Activated T-helper 17 cell treated with anti-CD3 and anti-CD28 coated beads, Interleukin-2, amount 50 U/mL, for 72 hours (primary cell): Measurements from ENCODE around the gene ATP1A2. TPM values are rescaled to one million over a fixed set of nuclear protein-coding genes. Genes with fewer than 3 reads are reported as not detected.
"Not testable (repeated sequence)": the region's sequence is repeated elsewhere in the genome, so short reads cannot be mapped to it uniquely, and the experiment has no call there.

Experiments
- ATAC-seq: fragments of 150-1000 bp; cut with Tn5 transposase; replicated peaks from 2 replicates; pipeline ENCODE4 v1.10.0; 2021; ENCODE audit warnings: mild to moderate bottlenecking, moderate library complexity
- H3K27ac Mint-ChIP-seq: one replicate; pipeline ENCODE4 v1.8.0; 2022; ENCODE audit warnings: mixed read lengths
- H3K27me3 Mint-ChIP-seq: one replicate; pipeline ENCODE4 v1.8.0; 2022; ENCODE audit warnings: mixed read lengths
- H3K36me3 Mint-ChIP-seq: one replicate; pipeline ENCODE4 v1.8.0; 2022; ENCODE audit warnings: low read depth, mild to moderate bottlenecking, mixed read lengths
- H3K4me1 Mint-ChIP-seq: one replicate; pipeline ENCODE4 v1.8.0; 2022; ENCODE audit warnings: mixed read lengths
- H3K4me3 Mint-ChIP-seq: one replicate; pipeline ENCODE4 v1.8.0; 2022; ENCODE audit warnings: mild to moderate bottlenecking, mixed read lengths
- H3K9me3 Mint-ChIP-seq: one replicate; pipeline ENCODE4 v1.8.0; 2022; ENCODE audit warnings: mixed read lengths
- total RNA-seq, 2 donors: library from RNA; stranded (reverse); gene quantifications; one replicate each; pipeline ENCODE4 v1.2.3, GENCODE V29; 2022

ATP1A2 gene
- total RNA-seq, 2 donors from 2014 or later, result not detected

DNA sequence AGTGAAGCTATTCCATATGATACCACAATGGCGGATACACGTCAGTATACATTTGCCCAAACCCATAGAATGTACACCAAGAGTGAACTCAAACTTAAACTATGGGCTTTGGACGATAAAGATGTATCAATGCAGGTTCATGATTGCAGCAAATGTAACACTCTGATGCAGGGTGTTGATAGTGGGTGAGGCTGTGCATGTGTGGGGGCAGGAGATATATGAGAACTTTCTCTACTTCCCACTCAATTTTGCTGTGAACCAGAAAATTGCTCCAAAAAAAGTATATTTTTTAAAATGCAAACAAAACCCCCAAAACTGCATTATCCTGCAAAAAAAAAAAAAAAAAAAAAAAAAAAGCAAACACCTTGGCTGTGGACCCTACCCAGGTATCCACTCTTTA lies 3.4 kb downstream of the ATP1A2 start:
- Mint-ChIP-seq H3K36me3 (no peaks in the 10 kb centered on the region), H3K27ac (no peak overlapping the region), H3K27me3 (peaks cover 26% of the 10 kb centered on the region), H3K4me3 (no peak overlapping the region), H3K4me1 (no peaks in the 10 kb centered on the region), H3K9me3 (no peaks in the 10 kb centered on the region)
- no peak for ATAC-seq

DNA sequence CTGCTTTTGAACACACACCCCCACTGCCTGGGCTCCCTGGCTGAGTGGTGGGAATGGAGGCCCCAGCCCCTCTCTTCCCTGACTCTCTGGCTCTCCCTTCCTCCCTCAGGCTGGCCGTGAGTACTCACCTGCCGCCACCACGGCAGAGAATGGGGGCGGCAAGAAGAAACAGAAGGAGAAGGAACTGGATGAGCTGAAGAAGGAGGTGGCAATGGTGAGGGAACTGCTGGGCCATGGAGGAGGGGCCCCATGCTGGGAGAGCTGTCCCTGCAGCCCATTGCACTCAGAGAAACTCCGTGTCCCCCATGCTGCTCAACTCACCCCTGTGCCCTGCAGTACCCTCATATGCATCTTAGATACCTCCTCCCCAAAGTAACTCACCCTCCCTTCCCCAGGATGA lies 5.2 kb downstream of the ATP1A2 start:
- Mint-ChIP-seq H3K36me3 (no peaks in the 10 kb centered on the region), H3K4me3 (no peak overlapping the region), H3K27ac (no peak overlapping the region), H3K27me3 (peaks cover 19% of the 10 kb centered on the region), H3K9me3 (no peaks in the 10 kb centered on the region), H3K4me1 (no peaks in the 10 kb centered on the region)
- ATAC-seq, result no peak

DNA sequence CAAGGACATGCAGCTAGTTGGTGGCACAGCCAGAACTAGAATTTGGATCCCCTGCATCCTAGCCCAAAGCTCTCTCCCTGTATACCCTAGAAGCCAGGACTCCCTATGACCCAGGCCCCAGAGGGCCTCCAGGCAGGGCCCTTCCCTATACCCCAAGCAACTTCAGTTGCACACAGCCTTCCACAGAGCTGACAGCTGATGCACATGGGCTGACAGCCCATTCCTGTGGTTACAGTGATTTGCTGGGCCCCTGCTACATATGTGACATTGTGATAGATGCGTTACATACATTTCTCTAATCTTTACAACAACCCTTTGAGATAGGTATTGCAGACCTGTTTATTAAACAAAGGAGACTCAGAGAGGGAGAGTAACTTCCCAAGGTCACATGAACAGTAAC lies 5.8 kb downstream of the ATP1A2 start:
- Mint-ChIP-seq H3K27me3 (peaks cover 13% of the 10 kb centered on the region), H3K27ac (no peak overlapping the region), H3K36me3 (no peaks in the 10 kb centered on the region), H3K9me3 (no peaks in the 10 kb centered on the region), H3K4me1 (no peaks in the 10 kb centered on the region), H3K4me3 (no peak overlapping the region)
- no peak for ATAC-seq

DNA sequence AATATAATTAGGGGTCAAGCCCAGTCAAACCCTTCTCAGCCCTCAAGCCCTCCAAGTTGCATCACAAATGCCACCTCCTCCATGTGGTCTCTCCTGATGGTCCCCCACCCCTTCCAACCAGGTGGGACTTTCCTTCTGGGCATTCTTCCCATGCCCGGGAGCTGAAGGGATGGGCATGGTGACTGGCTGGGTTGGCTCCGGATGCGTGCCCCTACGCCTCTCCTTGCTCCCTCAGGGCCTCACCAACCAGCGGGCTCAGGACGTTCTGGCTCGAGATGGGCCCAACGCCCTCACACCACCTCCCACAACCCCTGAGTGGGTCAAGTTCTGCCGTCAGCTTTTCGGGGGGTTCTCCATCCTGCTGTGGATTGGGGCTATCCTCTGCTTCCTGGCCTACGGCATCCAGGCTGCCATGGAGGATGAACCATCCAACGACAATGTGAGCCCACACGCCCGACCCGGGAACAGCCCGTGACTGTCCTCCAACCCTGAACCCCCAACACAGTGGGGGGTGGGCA lies 7.5 kb downstream of the ATP1A2 start:
- ATAC-seq, result no peak
- Mint-ChIP-seq H3K9me3 (no peaks in the 10 kb centered on the region), H3K27me3 (peaks cover 8% of the 10 kb centered on the region), H3K4me3 (no peak overlapping the region), H3K4me1 (no peaks in the 10 kb centered on the region), H3K36me3 (no peaks in the 10 kb centered on the region), H3K27ac (no peak overlapping the region)

DNA sequence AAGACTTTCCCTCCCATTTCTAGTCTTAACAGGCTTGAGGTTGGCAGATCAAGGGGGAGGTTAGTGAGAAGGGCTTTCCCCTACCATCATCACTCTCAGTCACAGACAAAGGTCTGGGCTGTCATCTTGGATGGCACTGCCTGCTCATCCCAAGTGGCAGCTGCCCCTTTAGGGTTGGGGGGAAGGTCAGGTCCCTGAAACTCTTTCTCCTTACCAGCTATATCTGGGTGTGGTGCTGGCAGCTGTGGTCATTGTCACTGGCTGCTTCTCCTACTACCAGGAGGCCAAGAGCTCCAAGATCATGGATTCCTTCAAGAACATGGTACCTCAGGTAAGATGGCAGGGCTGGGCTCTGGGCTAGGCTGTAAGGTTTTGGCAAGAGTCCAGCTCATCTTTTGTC lies 8.2 kb downstream of the ATP1A2 start:
- no peak overlapping the region for H3K4me3 Mint-ChIP-seq
- H3K27me3 Mint-ChIP-seq, result peaks cover 7% of the 10 kb centered on the region
- no peak for ATAC-seq
- H3K4me1 Mint-ChIP-seq, result no peaks in the 10 kb centered on the region
- H3K27ac Mint-ChIP-seq, result no peak overlapping the region
- H3K9me3 Mint-ChIP-seq, result no peaks in the 10 kb centered on the region
- H3K36me3 Mint-ChIP-seq, result no peaks in the 10 kb centered on the region

DNA sequence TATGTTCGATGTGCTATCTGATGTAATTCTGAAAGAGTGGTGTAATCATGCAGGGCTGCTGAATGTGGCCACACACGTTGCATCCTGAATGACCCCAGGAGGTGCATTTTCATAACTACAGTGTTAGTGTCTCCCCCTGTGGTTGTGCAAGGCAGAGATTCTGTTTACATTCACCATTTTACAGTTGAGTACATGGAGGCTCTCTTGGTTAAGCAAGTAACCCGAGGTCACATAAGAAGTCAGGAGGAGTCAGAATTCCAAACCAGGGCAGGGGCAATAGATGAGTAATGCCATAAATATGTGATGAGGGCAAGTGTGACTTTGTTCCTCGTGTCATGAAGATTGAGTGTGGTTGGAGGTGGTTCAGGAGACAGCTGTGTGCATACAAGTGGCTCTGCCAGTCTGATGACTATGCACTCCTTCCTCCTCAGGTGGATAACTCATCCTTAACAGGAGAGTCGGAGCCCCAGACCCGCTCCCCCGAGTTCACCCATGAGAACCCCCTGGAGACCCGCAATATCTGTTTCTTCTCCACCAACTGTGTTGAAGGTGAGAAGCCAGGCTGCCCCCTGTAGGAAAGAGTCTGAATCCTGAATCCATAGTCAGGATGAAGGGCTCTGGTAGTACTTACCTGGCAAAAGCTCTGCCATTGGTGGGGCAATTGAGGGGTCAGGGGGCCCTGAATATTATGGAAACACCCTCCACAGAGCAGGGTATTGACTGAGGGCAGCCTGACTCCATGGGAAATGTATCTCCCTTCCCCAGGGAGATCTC lies 9.3 kb downstream of the ATP1A2 start:
- Mint-ChIP-seq H3K27me3 (peaks cover 14% of the 10 kb centered on the region), H3K4me3 (no peak overlapping the region), H3K9me3 (no peaks in the 10 kb centered on the region), H3K27ac (no peak overlapping the region), H3K4me1 (no peaks in the 10 kb centered on the region), H3K36me3 (no peaks in the 10 kb centered on the region)
- no peak for ATAC-seq

DNA sequence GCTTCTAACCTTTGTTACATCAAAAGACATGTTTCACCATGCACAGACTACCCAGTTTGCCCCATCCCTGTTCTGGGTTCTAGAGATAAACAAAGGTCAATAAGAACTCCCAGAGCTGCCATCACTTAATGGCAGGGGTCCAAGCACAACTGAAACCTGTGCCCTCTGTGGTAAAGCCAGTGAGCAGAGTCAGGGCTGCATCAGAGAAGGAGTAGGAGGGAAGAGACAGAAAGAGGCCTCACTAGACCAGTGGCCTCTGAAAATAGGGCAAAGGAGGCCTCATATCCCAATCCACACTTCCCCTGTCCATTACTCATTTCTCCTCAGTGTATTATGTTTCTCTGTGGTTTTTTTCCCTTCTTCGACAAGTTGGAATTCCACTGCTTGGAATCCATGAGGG lies 10.2 kb downstream of the ATP1A2 start:
- no peak overlapping the region for H3K27ac Mint-ChIP-seq

DNA sequence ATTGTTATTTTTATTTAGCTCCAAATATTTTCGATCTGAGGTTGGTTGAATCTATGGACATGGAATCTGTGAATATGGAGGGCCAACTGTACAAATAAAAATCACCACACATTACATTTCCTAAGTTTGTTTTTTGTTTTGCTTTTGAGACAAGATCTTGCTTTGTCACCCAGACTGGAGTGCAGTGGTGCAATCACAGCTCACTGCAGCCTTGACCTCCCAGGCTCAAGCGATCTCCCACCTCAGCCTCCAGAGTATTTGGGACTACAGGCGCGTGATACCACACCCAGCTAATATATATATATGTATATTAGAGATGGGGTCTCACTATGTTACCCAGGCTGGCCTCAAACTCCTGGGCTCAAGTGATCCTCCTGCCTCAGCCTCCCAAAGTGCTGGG lies 10.8 kb downstream of the ATP1A2 start:
- ATAC-seq, H3K36me3 Mint-ChIP-seq, H3K27ac Mint-ChIP-seq, H3K4me3 Mint-ChIP-seq, H3K9me3 Mint-ChIP-seq, H3K4me1 Mint-ChIP-seq: not testable (repeated sequence)
- peaks cover 11% of the 10 kb centered on the region for H3K27me3 Mint-ChIP-seq

More for the DNA sequence above, 10.2 kb downstream of the ATP1A2 start:
- H3K36me3 Mint-ChIP-seq, result no peaks in the 10 kb centered on the region
- no peaks in the 10 kb centered on the region for H3K9me3 Mint-ChIP-seq
- no peaks in the 10 kb centered on the region for H3K4me1 Mint-ChIP-seq
- H3K27me3 Mint-ChIP-seq, result peaks cover 11% of the 10 kb centered on the region
- ATAC-seq, result no peak
- H3K4me3 Mint-ChIP-seq, result no peak overlapping the region

DNA sequence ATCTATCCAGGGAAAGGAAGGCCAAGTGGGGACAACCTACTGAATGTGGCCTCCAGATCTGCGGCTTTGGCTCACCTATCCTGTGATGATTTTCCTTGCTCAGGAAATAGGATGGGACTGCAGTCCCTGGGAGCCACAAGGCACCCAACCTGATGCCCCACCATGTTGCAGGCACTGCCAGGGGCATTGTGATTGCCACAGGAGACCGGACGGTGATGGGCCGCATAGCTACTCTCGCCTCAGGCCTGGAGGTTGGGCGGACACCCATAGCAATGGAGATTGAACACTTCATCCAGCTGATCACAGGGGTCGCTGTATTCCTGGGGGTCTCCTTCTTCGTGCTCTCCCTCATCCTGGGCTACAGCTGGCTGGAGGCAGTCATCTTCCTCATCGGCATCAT lies 11.8 kb downstream of the ATP1A2 start:
- H3K4me3 Mint-ChIP-seq, result no peak overlapping the region
- ATAC-seq, result no peak
- no peak overlapping the region for H3K27ac Mint-ChIP-seq
- no peaks in the 10 kb centered on the region for H3K4me1 Mint-ChIP-seq
- no peaks in the 10 kb centered on the region for H3K36me3 Mint-ChIP-seq
- peaks cover 17% of the 10 kb centered on the region for H3K27me3 Mint-ChIP-seq
- H3K9me3 Mint-ChIP-seq, result no peaks in the 10 kb centered on the region

DNA sequence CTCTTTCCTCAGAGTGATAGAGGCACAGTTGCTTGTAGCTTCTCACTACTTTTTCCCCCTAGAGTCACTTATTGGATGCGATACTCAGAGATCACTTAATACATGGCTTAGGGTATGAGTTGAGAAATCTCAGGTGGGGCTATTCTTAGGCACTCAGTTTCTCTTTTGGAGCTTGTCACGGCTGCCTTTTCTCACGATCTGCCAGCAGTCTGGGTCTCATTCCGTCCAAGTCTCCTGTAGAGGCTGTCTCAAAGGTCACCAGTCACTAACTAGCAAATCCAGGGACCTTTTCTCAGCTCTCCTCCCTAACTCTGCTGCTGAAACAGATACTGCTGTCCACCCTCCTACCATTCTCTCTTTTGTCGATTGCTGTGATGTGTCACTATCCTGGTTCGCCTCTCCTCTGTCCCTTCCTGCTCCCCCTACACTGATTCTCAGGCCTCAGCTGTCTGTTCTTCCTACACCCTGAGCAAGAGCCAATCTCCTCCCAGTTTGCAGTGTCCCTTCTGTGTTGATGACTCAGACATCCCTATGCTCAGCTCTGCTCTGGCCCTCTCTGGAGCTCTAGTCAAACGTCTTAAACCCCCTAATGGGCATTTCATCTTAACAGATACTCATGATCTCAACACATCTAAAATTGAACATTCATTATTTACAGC lies 12.4 kb downstream of the ATP1A2 start:
- Mint-ChIP-seq H3K27ac (no peak overlapping the region), H3K9me3 (no peaks in the 10 kb centered on the region), H3K4me1 (no peaks in the 10 kb centered on the region), H3K36me3 (no peaks in the 10 kb centered on the region), H3K27me3 (peaks cover 22% of the 10 kb centered on the region), H3K4me3 (no peak overlapping the region)
- ATAC-seq, result no peak

DNA sequence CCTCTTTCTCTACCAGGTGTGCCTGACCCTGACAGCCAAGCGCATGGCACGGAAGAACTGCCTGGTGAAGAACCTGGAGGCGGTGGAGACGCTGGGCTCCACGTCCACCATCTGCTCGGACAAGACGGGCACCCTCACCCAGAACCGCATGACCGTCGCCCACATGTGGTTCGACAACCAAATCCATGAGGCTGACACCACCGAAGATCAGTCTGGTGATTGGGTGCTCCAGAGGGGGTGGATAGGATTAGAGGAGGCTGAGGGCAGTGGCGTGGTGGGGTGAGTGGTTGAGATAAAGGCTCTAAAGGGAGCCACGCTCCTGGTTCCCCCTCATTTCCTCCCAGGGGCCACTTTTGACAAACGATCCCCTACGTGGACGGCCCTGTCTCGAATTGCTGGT lies 13.1 kb downstream of the ATP1A2 start:
- Mint-ChIP-seq H3K36me3 (no peaks in the 10 kb centered on the region), H3K27ac (no peak overlapping the region), H3K27me3 (peaks cover 23% of the 10 kb centered on the region), H3K4me3 (no peak overlapping the region), H3K9me3 (no peaks in the 10 kb centered on the region), H3K4me1 (no peaks in the 10 kb centered on the region)
- ATAC-seq, result no peak

DNA sequence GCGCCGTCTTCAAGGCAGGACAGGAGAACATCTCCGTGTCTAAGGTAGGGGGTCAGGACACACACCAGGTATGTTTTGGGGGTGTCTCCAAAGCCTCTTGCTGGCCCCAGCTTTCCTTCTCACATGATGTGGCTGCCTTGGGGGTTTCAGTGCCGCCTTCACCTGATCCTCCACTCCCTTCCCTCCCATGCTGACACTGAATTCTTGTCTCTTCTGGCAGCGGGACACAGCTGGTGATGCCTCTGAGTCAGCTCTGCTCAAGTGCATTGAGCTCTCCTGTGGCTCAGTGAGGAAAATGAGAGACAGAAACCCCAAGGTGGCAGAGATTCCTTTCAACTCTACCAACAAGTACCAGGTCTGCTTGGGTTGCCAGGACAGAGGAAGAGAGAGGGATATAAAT lies 13.5 kb downstream of the ATP1A2 start:
- Mint-ChIP-seq H3K4me3 (no peak overlapping the region), H3K9me3 (no peaks in the 10 kb centered on the region), H3K4me1 (no peaks in the 10 kb centered on the region), H3K27ac (no peak overlapping the region), H3K36me3 (no peaks in the 10 kb centered on the region), H3K27me3 (peaks cover 26% of the 10 kb centered on the region)
- ATAC-seq, result no peak

DNA sequence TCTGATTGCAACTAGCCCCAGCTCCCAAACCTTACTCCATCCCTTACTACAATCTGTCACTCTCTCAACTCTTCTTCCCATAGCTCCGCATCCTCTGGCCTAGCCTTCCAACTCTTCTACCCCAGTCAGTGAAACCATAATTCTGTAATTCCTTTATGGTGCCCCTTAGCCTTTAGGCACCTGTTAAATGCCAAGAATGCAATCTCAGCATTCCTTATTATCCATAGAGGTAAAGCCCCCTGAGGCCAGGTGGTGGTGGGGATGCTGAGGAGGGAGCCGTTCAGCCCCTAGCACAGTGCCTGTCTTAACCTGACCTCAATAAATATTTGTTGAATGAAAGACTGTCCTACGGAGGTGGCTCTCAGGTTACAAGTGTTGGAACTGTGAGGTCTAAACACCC lies 14.0 kb downstream of the ATP1A2 start:
- H3K36me3 Mint-ChIP-seq, result no peaks in the 10 kb centered on the region

DNA sequence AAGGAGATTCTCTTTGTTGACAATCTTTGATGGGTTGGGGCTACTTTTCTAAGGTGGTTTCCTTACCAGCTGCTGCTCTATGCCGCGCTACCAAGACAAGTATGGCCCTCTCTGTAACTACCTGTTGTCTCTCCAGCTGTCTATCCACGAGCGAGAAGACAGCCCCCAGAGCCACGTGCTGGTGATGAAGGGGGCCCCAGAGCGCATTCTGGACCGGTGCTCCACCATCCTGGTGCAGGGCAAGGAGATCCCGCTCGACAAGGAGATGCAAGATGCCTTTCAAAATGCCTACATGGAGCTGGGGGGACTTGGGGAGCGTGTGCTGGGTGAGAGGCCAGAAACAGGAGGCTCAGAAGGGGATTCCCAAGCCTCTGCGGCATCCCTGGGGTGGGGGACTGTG lies 14.4 kb downstream of the ATP1A2 start:
- Mint-ChIP-seq H3K4me3 (no peak overlapping the region), H3K36me3 (no peaks in the 10 kb centered on the region), H3K27ac (no peak overlapping the region), H3K27me3 (peaks cover 26% of the 10 kb centered on the region), H3K4me1 (no peaks in the 10 kb centered on the region), H3K9me3 (no peaks in the 10 kb centered on the region)
- ATAC-seq, result no peak

More for the DNA sequence above, 14.0 kb downstream of the ATP1A2 start:
- no peak overlapping the region for H3K4me3 Mint-ChIP-seq
- H3K27me3 Mint-ChIP-seq, result peaks cover 26% of the 10 kb centered on the region
- no peaks in the 10 kb centered on the region for H3K4me1 Mint-ChIP-seq
- ATAC-seq, result no peak
- H3K9me3 Mint-ChIP-seq, result no peaks in the 10 kb centered on the region
- H3K27ac Mint-ChIP-seq, result no peak overlapping the region

DNA sequence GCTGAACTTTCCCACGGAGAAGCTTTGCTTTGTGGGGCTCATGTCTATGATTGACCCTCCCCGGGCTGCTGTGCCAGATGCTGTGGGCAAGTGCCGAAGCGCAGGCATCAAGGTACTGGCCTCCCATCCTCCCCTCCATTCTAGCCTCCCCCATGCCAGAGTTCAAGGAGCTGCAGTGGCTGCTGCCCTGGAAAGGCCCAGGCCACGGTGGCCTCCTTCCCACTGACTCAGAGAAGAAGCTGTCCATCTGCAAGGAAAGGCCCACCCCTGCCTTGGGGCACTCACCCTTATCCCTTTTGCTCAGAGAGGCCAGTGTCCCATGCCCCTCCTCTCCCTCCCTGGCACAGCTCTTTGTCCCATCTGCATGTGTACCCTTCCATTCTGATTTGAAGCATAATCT lies 14.9 kb downstream of the ATP1A2 start:
- Mint-ChIP-seq H3K4me1 (no peaks in the 10 kb centered on the region), H3K36me3 (no peaks in the 10 kb centered on the region), H3K9me3 (no peaks in the 10 kb centered on the region), H3K4me3 (no peak overlapping the region), H3K27ac (no peak overlapping the region), H3K27me3 (peaks cover 26% of the 10 kb centered on the region)
- no peak for ATAC-seq
